Ishikawa (cell line): ENCODE measurements around the gene GCN1.

Experiments
- CEBPB ChIP-seq: IDR thresholded peaks from 2 replicates; pipeline ENCODE4 v1.6.1; 2012
- CREB1 ChIP-seq: IDR thresholded peaks from 2 replicates; pipeline ENCODE4 v1.6.1; 2012; ENCODE audit warnings: low read depth
- EGR1 ChIP-seq: IDR thresholded peaks from 2 replicates; pipeline ENCODE4 v1.6.1; 2012
- EP300 ChIP-seq: IDR thresholded peaks from 2 replicates; pipeline ENCODE4 v1.6.1; 2012; ENCODE audit warnings: borderline replicate concordance
- FOXM1 ChIP-seq: IDR thresholded peaks from 2 replicates; pipeline ENCODE4 v1.6.1; 2012; ENCODE audit warnings: low read depth, borderline replicate concordance
- MAX ChIP-seq: IDR thresholded peaks from 2 replicates; pipeline ENCODE4 v1.6.1; 2012
- NFIC ChIP-seq: IDR thresholded peaks from 2 replicates; pipeline ENCODE4 v1.6.1; 2012
- RAD21 ChIP-seq: IDR thresholded peaks from 2 replicates; pipeline ENCODE4 v1.6.1; 2012; ENCODE audit warnings: low read depth
- REST ChIP-seq: IDR thresholded peaks from 2 replicates; pipeline ENCODE4 v1.6.1; 2012; ENCODE audit warnings: low read depth, mild to moderate bottlenecking
- TAF1 ChIP-seq: IDR thresholded peaks from 2 replicates; pipeline ENCODE4 v1.6.1; 2012; ENCODE audit warnings: low read depth, mild to moderate bottlenecking
- TCF12 ChIP-seq: IDR thresholded peaks from 2 replicates; pipeline ENCODE4 v1.6.1; 2012; ENCODE audit warnings: low read depth
- TEAD4 ChIP-seq: IDR thresholded peaks from 2 replicates; pipeline ENCODE4 v1.6.1; 2012
- YY1 ChIP-seq: IDR thresholded peaks from 2 replicates; pipeline ENCODE4 v1.6.1; 2012; ENCODE audit warnings: low read depth
- ZBTB7A ChIP-seq: IDR thresholded peaks from 2 replicates; pipeline ENCODE4 v1.6.1; 2012; ENCODE audit warnings: low read depth
- TF ChIP-seq, protein P1 (sequence below): IDR thresholded peaks from 2 replicates; pipeline ENCODE4 v1.6.1; 2012

Gene GCN1

GRCh38 chr12:120156315-120157259 lies 37.9 kb downstream of the GCN1 start:
- TF ChIP-seq EGR1: no peak
- no peak for TF ChIP-seq TEAD4
- TF ChIP-seq TCF12: no peak

- TF ChIP-seq MAX: no peak
- TF ChIP-seq EGR1: no peak
- TF ChIP-seq, protein P1, sequence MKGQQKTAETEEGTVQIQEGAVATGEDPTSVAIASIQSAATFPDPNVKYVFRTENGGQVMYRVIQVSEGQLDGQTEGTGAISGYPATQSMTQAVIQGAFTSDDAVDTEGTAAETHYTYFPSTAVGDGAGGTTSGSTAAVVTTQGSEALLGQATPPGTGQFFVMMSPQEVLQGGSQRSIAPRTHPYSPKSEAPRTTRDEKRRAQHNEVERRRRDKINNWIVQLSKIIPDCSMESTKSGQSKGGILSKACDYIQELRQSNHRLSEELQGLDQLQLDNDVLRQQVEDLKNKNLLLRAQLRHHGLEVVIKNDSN: no peak
- no peak for TF ChIP-seq REST
- no peak for TF ChIP-seq RAD21
- TF ChIP-seq CREB1: no peak
- no peak for TF ChIP-seq YY1
Observed at GRCh38 chr12:120155072-120155471, 39.4 kb downstream of the GCN1 start.

DNA sequence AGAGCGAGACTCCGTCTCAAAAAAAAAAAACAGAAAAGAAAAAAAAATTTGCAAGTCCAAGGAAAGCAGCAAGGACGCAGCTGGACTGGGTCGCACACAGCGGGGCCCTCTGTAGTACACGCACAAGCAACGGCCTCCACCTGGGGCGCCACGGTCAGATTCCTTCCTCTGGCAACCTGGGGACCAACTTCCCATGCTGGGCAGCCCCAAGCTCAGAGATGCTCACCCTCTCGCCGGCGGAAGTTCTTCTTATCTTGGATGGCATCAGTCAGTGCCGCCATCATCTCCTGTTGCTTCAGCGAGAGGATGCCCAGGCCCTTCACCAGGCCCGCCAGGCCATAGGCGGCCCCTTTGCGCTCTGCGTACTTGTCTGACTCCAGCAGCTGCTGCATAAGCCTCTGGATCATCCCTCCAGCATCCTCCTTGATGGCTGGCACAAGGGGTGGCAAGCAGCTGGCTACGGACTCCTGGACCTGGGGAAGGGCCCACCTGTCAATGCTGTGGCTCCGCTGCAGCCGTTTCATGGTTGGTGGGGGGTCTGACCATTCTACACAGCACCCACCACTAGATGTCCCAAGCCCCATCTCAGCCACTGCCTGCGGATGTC lies 43.5 kb downstream of the GCN1 start:
- no peak for TF ChIP-seq RAD21
- no peak for TF ChIP-seq TCF12
- TF ChIP-seq CEBPB: no peak
- no peak for TF ChIP-seq NFIC
- TF ChIP-seq FOXM1: no peak
- TF ChIP-seq ZBTB7A: no peak
- TF ChIP-seq TAF1: no peak
- TF ChIP-seq YY1: no peak
- TF ChIP-seq, protein P1: no peak
- TF ChIP-seq TEAD4: no peak
- no peak for TF ChIP-seq EGR1
- TF ChIP-seq EP300: no peak
- TF ChIP-seq MAX: no peak
- no peak for TF ChIP-seq CREB1
- no peak for TF ChIP-seq REST

DNA sequence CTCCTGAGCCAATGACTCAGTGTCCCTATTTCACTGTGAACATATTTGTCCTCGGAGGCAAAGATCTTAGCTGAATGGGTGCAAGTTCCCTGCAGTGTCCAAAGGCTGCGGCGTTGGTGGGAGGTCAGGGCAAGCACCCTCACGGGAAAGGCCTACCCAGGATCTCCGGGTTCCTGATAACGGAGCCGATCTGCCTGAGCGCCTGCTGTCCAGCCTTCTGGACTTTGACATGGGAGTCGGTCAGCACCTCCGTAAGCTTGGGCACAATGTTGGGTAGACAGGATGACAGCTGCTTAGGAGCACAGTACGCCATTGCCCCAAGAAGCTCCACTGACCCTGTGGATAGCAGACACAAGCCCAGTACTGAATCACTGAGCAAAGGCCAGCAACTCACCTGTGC lies 46.5 kb downstream of the GCN1 start:
- no peak for TF ChIP-seq TCF12
- TF ChIP-seq TAF1: no peak
- no peak for TF ChIP-seq YY1
- no peak for TF ChIP-seq CREB1
- TF ChIP-seq TEAD4: no peak
- no peak for TF ChIP-seq EP300
- no peak for TF ChIP-seq FOXM1
- no peak for TF ChIP-seq NFIC
- TF ChIP-seq, protein P1: no peak
- TF ChIP-seq CEBPB: no peak
- no peak for TF ChIP-seq RAD21
- TF ChIP-seq MAX: no peak
- TF ChIP-seq ZBTB7A: no peak
- TF ChIP-seq REST: no peak
- no peak for TF ChIP-seq EGR1
